Panc1 (cell line): ENCODE measurements around the gene ARMH2. TPM values are rescaled to one million over a fixed set of nuclear protein-coding genes. Genes with fewer than 3 reads are reported as not detected.

ENCODE experiments used
- ATAC-seq: fragments of 200-7000 bp; cut with Tn5 transposase; 2 replicates; pipeline ENCODE4 v1.9.1; 2020; ENCODE audit warnings: mild to moderate bottlenecking, moderate library complexity
- Bru-seq: library from RNA; stranded (reverse); fragments of 400-500 nt; gene quantifications from one replicate; lab custom pipeline; 2021; lab: Mats Ljungman, UMichigan
- BruChase-seq, 2 experiments: library from RNA; stranded (reverse); fragments of 400-500 nt; gene quantifications; one replicate each; lab custom pipeline; 2021; lab: Mats Ljungman, UMichigan
- BruUV-seq: library from RNA; stranded (reverse); fragments of 400-500 nt; replicated peaks from 2 replicates; lab custom pipeline; 2021; lab: Mats Ljungman, UMichigan
- CTCF ChIA-PET: fragments of 300-600 bp; sonication (Branson Sonifier 250); formaldehyde crosslinking; loops from one replicate; lab custom pipeline; 2022; ENCODE audit warnings: antibody characterized with exemption; lab: Charles Lee
- POLR2A ChIA-PET: fragments of 300-600 bp; sonication (Branson Sonifier 250); formaldehyde crosslinking; loops from one replicate; lab custom pipeline; 2022; ENCODE audit warnings: antibody characterized with exemption; lab: Charles Lee
- DNase-seq: peaks from one replicate; pipeline ENCODE4 v3.0.0-alpha.2; 2010; ENCODE audit warnings: low read depth, low spot score
- H3K27ac ChIP-seq: 2 replicates; pipeline ENCODE4 v1.5.1; 2011; ENCODE audit warnings: mild to moderate bottlenecking, low read length, inconsistent platforms
- H3K27me3 ChIP-seq: fragments of 200-500 bp; sonication (Bioruptor generic); 2 replicates; pipeline ENCODE4 v1.6.0; 2014; ENCODE audit warnings: low read length, inconsistent platforms; ENCODE audit not compliant: control insufficient read depth, insufficient read depth
- H3K36me3 ChIP-seq: fragments of 200-500 bp; sonication (Bioruptor generic); 2 replicates; pipeline ENCODE4 v1.5.1; 2014; ENCODE audit warnings: inconsistent platforms, mild to moderate bottlenecking, low read length, moderate library complexity; ENCODE audit not compliant: control insufficient read depth, insufficient read depth
- H3K4me1 ChIP-seq: 2 replicates; pipeline ENCODE4 v1.5.1; 2011; ENCODE audit warnings: inconsistent platforms, mild to moderate bottlenecking, low read length, moderate library complexity; ENCODE audit not compliant: control insufficient read depth, insufficient read depth
- H3K4me3 ChIP-seq, 2 experiments: 2 replicates each; pipeline ENCODE4 v1.5.1; 2011 to 2012; ENCODE audit warnings: low read depth in 2 of 2, low read length in 2 of 2, mild to moderate bottlenecking in 2 of 2, inconsistent platforms in 1 of 2, moderate library complexity in 1 of 2
- H3K9me3 ChIP-seq: fragments of 200-500 bp; sonication (Bioruptor generic); 2 replicates; pipeline ENCODE4 v1.5.1; 2014; ENCODE audit warnings: low read depth, mild to moderate bottlenecking, inconsistent platforms, low read length, moderate library complexity; ENCODE audit not compliant: control insufficient read depth, insufficient read depth
- CTCF ChIP-seq: fragments of 450-650 bp; IDR thresholded peaks from 2 replicates; pipeline ENCODE4 v1.5.1; 2017; ENCODE audit warnings: mild to moderate bottlenecking
- POLR2AphosphoS5 ChIP-seq: IDR thresholded peaks from 2 replicates; pipeline ENCODE4 v1.6.1; 2012; ENCODE audit warnings: mild to moderate bottlenecking, low read depth, low read length, moderate library complexity
- SIN3A ChIP-seq: IDR thresholded peaks from 2 replicates; pipeline ENCODE4 v1.6.1; 2012; ENCODE audit warnings: low read depth, mild to moderate bottlenecking, low read length, moderate library complexity, borderline replicate concordance; ENCODE audit not compliant: insufficient read depth
- TCF7L2 ChIP-seq: IDR thresholded peaks from 2 replicates; pipeline ENCODE4 v1.6.1; 2011; ENCODE audit warnings: mild to moderate bottlenecking, low read depth, low read length, inconsistent platforms
- in situ Hi-C: cut with HindIII; loops from 2 replicates; pipeline ENCODE4 v1.10.0; 2016; ENCODE audit warnings: low sequenced_read_pairs, low pct_unique_long_range_greater_than_20kb
- intact Hi-C: fragments of 100-400 bp; cut with micrococcal nuclease; formaldehyde crosslinking; loops from one replicate; pipeline ENCODE4 v1.10.0; 2022; ENCODE audit not compliant: unreplicated experiment
- long read RNA-seq: library from polyadenylated mRNA; unstranded; transcript quantifications from one replicate; pipeline ENCODE4 v2.0.0, GENCODE V29; 2021; ENCODE audit not compliant: unreplicated experiment
- polyA plus RNA-seq: library from polyadenylated mRNA; unstranded; fragments of >200 nt; gene quantifications from one replicate; pipeline ENCODE4 v1.2.1, GENCODE V29; 2012; ENCODE audit warnings: missing spikeins; ENCODE audit not compliant: insufficient read length
- total RNA-seq: library from RNA; stranded (reverse); gene quantifications from one replicate; pipeline ENCODE4 v1.2.1, GENCODE V29; 2021; ENCODE audit not compliant: unreplicated experiment
- TF ChIP-seq, protein P1 (sequence below), 2 experiments: IDR thresholded peaks; 2 replicates each; pipeline ENCODE4 v1.6.1; 2011 to 2012; ENCODE audit warnings: low read depth in 2 of 2, control low read depth in 1 of 2, low read length in 1 of 2, mild to moderate bottlenecking in 1 of 2, moderate library complexity in 1 of 2; ENCODE audit not compliant: insufficient read depth in 1 of 2

ARMH2 gene
- total RNA-seq (not detected), Bru-seq, nascent RNA (not detected), BruChase-seq, experiment 1, labeled RNA remaining after a 2-hour chase (not detected), BruChase-seq, experiment 2, labeled RNA remaining after a 6-hour chase (percentile 20 among the genes with signal in this experiment)
- not detected for polyA plus RNA-seq
- long read RNA-seq = 0 reads

- no peak for ATAC-seq
- intact Hi-C loops (no loop called here), in situ Hi-C loops (no loop called here)
- TF ChIP-seq, protein P1, sequence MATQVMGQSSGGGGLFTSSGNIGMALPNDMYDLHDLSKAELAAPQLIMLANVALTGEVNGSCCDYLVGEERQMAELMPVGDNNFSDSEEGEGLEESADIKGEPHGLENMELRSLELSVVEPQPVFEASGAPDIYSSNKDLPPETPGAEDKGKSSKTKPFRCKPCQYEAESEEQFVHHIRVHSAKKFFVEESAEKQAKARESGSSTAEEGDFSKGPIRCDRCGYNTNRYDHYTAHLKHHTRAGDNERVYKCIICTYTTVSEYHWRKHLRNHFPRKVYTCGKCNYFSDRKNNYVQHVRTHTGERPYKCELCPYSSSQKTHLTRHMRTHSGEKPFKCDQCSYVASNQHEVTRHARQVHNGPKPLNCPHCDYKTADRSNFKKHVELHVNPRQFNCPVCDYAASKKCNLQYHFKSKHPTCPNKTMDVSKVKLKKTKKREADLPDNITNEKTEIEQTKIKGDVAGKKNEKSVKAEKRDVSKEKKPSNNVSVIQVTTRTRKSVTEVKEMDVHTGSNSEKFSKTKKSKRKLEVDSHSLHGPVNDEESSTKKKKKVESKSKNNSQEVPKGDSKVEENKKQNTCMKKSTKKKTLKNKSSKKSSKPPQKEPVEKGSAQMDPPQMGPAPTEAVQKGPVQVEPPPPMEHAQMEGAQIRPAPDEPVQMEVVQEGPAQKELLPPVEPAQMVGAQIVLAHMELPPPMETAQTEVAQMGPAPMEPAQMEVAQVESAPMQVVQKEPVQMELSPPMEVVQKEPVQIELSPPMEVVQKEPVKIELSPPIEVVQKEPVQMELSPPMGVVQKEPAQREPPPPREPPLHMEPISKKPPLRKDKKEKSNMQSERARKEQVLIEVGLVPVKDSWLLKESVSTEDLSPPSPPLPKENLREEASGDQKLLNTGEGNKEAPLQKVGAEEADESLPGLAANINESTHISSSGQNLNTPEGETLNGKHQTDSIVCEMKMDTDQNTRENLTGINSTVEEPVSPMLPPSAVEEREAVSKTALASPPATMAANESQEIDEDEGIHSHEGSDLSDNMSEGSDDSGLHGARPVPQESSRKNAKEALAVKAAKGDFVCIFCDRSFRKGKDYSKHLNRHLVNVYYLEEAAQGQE (IDR thresholded peaks at IDR 0.05; ENCODE audit: insufficient read depth in 1 of 2, low read depth in 2 of 2, low read length in 1 of 2) = no peak
- no peak for TF ChIP-seq SIN3A
- no peak for TF ChIP-seq TCF7L2
- TF ChIP-seq POLR2AphosphoS5 = no peak
- TF ChIP-seq CTCF = no peak
- no peaks in the 10 kb centered on the region for H3K36me3 ChIP-seq
- H3K27ac ChIP-seq = no peak within 1 kb of the TSS
- no peak within 1 kb of the TSS for H3K4me3 ChIP-seq
- BruUV-seq = no TSS peak
- ChIA-PET POLR2A (no interaction called here), CTCF (interaction anchor here (0.7 kb wide), 1 partner anchor 434 kb away, joined by 3 read pairs; no protein-coding TSS in a partner anchor)
- no peaks in the 10 kb centered on the region for H3K27me3 ChIP-seq
- no peak for DNase-seq
- peaks cover 7% of the 10 kb centered on the region for H3K4me1 ChIP-seq
- no peaks in the 10 kb centered on the region for H3K9me3 ChIP-seq
Measured at GRCh38 chr6:24798740-24799540, at the start of gene ARMH2. ARMH2 (minus strand) TSS chr6:24798917; CDS start chr6:24798857, 60 bp downstream.

- in situ Hi-C loops = no loop called here
Measured at GRCh38 chr6:24848461-24848860, 49.7 kb upstream of the ARMH2 start.

More at GRCh38 chr6:24848461-24848860, 49.7 kb upstream of the ARMH2 start:
- TF ChIP-seq, protein P1 (IDR thresholded peaks at IDR 0.05; ENCODE audit: insufficient read depth in 1 of 2, low read depth in 2 of 2, low read length in 1 of 2) = no peak
- no peak for TF ChIP-seq POLR2AphosphoS5
- TF ChIP-seq SIN3A = no peak
- TF ChIP-seq TCF7L2 = no peak
- TF ChIP-seq CTCF = no peak
- DNase-seq (no peak), ATAC-seq (no peak)
- H3K4me1 ChIP-seq = no peaks in the 10 kb centered on the region
- intact Hi-C loops = no loop called here
- no peaks in the 10 kb centered on the region for H3K9me3 ChIP-seq
- POLR2A ChIA-PET = no interaction called here
- no TSS peak for BruUV-seq
- H3K27me3 ChIP-seq = peaks cover 10% of the 10 kb centered on the region; the same call in 1 of the 2 replicates
- no peak overlapping the region for H3K4me3 ChIP-seq
- no peak overlapping the region for H3K27ac ChIP-seq
- no peaks in the 10 kb centered on the region for H3K36me3 ChIP-seq
- CTCF ChIA-PET = no interaction called here
